NCI-H510A treated with DMSO at 0.1 percent for 48 hours (cell line): ENCODE measurements around the gene GYPC.
"Not testable (repeated sequence)": the region's sequence is repeated elsewhere in the genome, so short reads cannot be mapped to it uniquely, and the experiment has no call there.

Experiments used
- DNase-seq: peaks from one replicate; lab custom pipeline; 2025; lab: John Stamatoyannopoulos, UW

GYPC gene

DNA sequence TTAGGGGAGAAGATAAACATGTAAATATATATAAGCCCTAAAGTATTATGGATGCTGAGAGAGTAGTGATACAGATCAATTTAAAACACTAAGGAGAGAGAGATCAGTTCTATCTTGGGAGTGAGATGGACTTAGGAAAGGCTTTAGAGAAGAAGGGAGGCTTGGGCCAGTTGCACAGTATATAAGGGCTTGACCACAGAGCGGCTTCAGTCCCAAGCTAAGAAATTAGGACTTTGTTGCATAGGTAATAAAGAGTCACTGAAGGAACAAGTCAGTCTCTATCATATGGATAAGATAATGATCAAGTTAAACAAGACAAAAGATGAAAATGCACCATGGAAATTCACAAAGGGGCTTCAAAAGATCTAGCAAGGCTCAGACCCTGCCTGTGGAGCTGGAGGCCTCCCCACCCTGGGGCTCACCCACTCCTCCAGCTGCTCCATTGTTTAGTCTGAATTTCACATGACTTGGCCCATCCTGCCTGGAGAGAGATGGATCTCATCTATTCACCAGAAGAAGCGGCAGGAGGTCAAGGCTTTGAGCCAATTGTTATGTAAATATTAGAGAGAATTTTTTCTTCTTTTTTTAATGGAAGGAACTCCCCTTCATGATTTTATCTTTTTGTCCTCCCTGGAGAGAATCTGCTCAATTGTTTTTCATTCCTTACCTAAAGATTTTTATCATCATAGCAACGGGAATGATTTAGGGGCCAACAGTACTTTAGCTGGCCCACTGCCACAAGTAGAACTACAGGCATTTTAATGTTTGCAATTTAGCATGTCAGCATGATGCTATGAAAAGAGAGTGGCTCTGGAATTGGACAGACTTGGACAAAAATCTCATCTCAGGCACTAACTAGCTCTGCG is 44.0 kb downstream of the GYPC start:
- DNase-seq, result no peak

DNA sequence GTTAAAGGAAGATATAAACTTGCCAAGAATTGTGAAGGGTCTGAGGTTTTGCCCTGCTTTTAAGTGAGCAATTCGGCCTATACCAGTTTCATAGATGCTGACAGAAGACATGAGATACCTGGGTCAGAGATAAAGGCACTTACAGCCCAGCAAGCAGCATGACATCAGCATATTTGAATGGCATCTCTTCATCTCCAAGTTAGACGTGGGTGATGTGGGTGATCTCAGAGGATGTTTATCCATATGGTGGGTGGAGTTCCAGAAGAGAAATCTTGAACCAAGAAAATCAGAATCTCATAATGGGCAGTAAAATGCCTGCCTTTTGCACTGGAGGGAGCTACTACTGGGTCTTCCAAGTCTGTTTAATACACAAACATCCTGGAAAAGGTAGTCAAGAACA is 44.7 kb downstream of the GYPC start:
- DNase-seq, result no peak

DNA sequence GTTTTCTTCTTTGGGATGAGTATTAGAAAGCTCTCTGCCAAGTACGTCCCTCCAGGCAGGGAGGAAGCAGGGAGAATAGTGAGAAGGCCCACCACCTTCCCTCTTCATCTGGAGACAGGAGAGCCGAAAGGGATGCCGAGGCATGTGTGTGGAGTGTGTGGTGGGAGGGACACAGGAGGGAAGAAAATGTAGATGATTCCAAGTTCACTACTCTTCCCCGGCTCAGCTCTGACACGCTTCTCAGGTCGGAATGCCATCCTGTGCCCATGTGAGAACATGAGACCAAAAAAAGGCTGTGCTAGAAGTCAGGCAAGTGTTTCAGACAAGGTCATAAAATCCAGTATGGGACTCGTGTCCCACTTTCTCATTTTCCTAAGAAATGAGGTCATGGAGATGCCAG is 47.4 kb downstream of the GYPC start:
- no peak for DNase-seq

DNA sequence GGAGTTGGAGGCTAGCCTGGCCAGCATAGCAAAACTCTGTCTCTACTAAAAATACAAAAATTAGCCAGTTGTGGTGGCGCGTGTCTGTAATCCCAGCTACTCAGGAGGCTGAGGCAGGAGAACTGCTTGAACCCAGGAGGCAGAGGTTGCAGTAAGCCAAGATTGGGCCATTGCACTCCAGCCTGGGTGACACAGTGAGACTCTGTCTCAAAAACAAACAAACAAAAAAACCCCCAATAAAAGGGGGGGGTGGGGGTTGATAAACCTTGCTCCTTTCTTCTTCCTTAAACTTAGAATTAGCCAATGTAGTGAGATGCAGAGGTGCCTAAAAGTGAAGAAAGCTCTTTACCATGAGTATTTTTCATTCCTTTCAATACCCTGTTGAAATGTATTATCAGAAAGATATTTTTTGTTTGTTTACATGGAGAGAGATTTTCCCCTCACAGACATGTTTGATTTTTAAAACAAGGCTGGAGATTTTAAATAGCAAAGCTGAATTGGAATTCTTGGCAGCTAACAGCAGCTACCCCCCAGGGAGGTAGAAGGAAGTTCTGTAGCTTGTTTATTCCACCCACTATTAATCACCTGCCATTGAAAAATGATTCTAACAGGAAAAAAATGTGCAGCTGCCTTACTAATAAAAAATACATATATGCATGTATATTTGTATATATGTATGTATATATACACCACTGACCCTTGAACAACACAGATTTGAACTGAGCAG is 48.6 kb downstream of the GYPC start:
- no peak for DNase-seq

DNA sequence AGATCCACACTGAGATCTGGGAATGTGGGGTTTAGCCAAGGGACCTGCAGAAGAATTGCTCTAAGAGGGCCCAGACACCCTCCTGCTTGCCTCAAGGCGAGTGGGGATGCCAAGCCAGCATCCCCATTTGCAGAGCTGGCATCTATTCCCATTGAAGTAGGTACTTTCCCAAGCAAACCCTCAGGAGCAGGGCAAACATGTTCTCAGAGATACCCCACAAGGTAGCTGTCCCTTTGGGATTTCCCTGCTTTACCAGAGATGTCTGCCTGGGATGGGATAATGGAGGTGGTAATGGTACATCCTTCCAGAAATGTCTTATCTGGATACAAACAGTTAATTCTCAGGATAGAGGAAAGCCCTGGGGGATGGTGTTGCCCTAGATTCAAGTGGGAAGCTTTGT is 51.2 kb downstream of the GYPC start:
- no peak for DNase-seq

DNA sequence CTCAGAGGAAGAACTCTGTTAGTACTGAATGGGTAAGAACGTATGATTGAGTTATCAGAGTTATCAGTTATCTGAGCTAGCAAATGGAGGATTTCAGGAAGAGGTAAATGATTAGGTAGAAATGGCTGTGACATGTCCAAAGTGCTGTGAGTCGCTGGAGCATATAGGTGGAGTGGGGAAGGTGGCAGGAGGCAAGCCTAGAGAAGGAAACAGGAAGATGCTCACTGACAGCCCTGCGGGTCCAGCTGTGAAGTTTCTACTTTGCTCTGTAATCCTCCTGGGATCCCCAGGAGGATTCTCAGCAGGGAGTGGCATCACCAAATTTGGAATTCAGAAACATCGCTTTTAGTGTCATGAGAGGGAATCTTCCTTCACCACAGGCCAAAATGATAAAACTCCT is 52.0 kb downstream of the GYPC start:
- DNase-seq, result no peak

DNA sequence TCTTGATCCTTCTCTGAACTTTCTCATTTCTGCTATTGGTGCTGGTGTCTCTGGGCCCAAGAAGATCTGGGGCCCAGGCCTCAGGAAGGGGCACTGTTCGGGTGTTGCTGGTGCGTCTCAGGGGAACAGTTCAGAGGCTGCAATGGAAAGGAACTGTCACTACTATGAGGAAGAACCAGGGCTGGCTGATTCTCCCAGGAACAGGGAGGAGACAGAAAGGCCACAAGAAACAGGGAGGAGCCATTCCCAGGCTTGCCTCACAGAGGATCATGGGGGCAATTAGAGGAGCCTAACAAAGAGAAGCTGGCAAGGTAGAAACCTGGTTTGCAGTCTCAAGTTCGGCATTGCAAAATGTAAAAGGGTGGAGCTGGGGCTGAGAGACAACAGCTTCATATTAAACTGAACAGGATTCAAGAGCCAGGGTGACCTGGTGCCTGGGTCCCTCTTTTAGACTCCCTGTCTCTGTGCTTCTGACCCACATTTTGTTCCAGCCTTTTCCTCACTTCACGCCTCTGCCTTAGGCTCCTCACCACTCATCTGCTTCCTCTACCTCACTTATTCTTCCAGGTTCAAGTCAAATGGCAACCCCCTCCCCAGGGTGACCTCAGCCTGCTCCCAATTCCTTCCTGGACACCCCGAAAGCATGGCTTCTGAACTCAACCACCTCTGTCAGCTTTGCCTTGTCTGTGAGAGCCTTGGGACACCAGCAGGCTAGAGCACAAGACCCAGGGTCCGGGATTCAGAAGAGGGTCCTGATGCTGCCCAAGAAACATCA is 58.4 kb downstream of the GYPC start:
- DNase-seq, result no peak

DNA sequence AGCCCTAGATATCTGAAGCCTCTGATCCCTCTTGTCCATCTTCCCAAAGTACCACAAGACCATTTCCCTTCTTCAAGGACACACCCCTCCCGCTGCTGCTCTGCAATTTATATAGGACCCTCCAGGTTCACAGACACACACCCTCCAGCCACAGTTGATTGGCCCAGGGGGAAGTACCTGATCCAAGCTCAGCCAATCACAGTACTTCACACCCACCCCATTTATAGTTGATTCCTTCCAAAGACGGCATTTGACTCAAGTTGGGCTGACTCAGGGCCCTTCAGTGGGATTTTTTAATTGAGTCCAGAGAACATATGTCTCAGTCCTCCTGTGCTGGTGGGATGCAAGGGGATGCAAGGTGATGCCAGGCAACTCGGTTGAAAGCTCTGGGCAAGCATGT is 59.2 kb downstream of the GYPC start:
- DNase-seq, result no peak

DNA sequence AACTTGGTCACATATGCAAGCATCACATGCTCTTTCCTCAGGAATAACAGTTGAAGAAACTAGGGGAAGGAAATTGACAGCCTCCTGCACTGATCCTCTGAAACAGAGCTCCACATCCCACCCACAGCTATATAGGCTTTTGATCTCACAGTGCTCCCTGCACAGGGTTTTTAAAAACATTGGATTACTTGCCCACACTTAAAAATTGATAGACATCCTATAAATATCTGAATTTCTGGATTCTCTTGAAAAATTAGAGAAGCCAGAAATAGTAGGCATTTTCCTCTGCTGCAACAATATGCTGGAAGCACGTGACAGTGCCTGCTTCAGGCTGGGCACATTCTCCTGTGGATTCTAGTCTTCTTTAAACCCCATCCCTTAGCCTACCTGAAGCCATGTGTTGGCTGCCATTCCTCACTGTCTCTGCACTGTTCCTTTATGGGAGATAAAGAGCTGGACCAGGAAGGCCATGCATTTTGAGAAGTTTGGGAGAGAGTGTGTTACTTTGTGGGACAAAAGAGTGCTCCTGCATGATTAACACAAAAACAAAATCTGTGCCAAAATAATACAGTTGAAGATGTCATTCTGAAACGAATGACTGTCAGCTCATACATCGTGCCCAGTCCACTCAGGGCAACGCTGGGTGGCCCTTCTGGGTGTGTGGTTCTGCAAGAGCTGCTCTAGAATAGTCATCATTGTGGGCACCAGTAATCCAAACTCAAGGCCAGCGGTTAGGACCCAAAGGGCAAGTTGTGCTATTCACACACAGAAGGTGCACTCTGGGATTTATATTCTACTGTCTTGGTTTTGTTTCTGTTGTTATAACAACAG is 59.8 kb downstream of the GYPC start:
- DNase-seq, result no peak

DNA sequence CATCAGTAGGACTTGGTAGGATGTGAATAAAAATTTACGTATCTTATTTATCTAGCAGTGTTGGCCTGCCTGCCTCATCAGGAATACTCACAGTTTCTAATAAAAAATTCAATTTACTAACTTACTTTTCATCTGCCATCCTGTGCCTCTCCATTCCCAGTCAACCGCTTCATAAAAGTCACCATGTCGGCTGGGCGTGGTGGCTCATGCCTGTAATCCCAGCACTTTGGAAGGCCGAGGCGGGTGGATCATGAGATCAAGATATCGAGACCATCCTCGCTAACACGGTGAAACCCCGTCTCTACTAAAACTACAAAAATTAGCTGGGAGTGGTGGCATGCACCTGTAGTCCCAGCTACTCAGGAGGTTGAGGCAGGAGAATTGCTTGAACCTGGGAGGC is 61.3 kb downstream of the GYPC start:
- not testable (repeated sequence) for DNase-seq

DNA sequence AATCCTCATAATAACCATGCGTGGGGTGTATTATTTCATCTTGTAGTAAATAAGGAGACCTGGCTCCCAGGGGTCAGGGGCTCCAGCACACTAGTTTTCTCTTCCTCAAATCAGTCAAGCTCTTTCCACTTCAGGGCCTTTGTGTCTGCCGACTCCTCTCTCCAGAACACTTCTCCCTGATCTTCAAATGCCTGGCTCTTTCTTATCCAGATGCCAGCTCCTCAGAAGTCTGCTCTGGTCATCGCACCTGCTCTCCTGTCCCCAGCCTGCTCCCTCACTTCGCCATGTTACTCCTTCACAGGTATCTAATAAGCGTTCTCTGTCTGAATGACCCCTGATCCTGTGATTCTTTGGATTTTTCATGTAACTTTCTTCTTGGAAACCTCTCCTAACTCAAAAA is 62.0 kb downstream of the GYPC start:
- no peak for DNase-seq

DNA sequence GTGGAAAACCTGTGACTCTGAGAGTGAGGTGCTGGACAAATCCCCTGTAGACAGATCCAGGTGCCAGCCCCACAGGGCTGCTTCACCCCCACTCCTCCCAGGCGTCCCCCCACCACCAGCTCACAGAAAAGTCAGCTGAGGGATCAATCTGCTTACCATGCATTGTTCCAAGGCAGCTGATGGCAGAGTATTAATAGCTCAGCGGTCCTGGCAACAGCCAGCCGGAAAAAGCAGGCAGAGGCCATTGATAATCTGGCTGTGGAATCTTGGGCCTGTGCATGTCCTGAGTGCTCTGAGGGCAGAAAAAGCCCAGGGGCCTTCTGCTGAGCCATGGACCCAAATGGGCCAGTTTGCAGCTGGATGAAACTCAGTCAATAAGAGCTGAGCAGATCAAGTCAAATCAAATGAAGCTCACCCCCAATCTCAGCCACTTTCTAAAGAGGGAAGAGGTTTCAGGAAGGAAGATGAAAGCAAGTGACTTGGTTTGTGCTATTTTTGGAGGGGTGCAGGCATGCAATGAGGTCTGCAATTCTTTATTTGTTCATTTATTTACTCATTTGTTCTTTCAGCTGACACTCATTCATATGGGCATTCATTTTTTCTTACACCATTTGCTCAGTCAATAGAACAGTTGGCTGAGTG is 63.4 kb downstream of the GYPC start:
- no peak for DNase-seq

DNA sequence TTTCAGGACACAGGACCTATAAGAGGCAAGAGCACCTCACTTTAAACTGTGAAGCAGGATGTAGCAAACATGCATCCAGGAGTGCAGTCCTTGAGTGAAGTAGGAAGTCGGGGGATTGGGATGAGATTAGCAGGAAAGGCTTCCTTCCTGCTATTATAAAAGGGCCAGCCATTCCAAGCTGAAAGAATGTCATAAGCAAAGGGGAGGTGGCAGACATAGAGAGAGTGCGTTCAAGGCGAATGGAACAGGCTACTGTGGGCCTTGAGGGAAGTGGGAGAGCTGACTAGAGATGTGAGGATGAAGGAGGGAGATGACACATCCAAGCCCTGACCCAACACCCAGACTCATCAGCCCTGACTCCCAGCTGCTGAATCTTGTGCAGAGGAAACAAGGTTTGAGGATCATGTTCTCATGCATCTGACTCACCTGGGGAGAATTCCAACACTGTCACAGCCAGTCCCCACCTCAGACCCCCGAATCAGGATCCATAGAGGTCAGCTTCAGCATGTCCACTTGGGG is 63.9 kb downstream of the GYPC start:
- no peak for DNase-seq

DNA sequence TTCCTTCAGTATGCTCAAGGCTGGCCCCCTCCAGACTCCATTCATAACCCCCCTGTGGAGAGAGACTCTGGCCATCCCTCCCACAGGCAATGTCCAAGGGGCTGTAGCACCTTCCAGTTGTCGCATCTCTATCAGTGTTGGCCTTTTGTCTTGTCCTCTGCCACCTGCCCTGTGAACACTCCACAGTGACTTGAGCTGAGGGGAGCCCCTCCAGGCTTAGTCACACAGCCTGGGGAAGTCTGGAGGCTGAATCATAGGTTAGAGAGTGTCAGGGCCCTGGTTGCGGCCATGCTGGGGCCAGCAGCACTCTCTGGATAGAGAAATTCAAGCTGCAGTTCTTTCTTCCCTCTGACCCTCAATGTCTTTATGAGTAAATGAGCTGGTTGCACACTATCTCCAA is 64.7 kb downstream of the GYPC start:
- DNase-seq, result no peak

DNA sequence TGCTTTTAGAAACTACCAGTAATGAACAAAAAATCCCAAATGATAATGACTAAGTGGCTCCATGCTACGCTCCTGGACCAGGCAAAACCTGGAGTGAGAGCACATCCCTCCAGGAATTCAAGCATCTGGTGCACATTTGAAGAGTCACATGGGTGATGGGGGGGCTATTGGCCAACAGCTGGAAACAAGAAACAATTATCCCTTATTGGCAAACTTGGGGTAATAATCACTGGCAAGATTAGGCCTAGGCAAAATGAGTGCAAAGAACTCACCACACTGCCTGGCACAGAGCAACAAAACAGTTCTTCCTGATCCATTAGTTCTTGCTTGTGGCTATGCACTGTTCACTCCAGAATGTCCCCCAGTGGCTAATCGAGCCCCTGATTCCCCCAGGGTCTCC is 66.1 kb downstream of the GYPC start:
- DNase-seq, result no peak

DNA sequence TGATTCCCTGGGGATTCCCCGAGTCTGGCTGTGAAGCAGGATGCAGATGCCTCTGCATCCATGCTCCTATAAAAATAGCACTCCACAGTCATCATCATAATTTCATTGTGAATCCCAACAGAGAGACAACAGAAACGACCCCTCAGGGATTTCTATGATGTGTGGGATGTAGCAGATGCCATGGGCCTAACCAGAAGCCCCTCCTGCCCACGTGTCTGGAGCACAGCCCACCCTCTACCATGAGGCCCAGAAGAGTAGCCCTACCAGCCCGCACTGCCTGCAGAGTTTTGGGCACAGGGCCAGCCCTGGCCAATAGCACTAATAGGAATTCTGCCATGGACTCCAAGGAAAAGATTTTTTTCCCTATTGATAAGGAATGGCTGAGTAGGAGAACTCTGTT is 66.6 kb downstream of the GYPC start:
- no peak for DNase-seq

DNA sequence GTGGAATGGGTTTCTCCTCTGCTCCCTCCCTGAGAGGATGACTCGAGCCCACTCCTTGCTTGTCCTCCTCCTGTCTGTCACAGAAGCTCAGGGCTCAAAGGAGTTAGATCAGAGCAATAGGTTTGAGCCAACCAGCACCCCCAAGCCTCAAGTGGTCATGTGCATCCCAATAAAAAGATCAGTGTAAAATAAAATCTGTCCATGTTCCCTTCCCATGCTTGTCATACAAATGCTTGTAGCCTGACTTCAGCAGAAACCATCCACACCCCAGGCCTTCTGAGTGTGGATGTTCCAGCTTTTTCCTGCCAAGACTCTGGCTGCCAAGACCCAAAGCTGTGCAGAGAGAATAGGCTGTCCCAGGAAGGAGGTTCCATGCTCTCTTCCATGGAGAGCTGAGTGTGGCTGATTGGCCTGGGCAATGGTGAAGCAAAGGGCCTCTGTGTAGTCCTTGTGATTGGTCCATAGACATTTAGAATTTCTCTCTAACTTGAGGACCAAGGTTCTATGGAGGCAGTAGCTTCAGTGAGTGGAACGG is 67.4 kb downstream of the GYPC start:
- DNase-seq, result no peak

DNA sequence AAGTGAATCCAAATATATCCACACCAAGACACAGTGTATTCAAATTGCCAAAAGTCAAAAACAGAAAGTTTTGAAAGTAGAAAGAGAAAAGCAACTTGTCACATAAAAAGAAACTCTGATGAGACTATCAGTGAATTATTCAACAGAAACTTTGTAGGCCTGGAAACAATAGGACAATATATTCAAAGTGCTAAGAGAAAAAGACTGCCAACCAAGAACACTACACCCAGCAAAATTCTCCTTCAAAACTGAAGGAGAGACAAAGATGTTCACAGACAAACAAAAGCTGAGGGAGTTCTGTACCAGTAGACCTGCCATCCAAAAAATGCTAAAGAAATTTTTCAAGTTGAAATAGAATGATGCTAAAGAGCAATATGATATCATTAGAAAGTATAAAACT is 69.6 kb downstream of the GYPC start:
- DNase-seq, result no peak

DNA sequence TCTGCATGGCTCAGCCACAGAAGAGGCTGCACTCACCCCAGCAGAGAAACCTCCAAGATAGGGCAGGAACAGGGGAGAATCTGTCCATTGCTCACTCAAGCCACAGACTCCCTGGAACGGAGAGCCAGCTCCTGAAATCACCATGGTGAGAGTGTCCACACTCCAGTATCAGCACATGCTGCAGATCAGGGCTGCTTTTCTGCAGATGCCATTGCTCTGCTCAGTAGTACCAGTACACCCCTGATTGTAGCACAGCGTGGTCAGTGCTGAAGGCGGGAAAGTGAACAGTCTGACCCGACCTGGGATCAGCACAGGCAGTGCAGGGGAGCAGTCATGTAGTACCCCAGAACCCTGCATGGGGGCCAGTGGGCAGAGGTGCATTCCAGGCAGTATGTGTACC is 73.9 kb downstream of the GYPC start:
- no peak for DNase-seq

DNA sequence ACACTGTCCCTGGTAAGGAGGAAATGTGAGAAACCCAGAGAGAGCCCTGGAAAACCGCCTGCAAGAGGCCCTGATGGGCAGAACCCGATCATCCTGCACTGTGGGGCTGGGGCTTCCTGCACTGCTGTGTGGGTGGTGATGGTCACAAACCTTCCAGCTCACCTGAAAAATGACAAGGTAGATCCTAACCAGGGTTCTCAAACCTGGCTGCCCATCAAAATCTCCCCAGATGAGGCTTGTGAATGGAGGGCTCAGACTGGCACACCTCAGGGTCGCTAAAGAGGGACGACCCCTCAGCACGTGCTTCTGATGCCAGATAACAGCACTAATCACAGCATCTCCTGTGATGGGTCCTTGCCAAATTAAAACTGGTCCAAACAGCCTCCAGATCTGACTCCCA is 74.7 kb downstream of the GYPC start:
- no peak for DNase-seq

DNA sequence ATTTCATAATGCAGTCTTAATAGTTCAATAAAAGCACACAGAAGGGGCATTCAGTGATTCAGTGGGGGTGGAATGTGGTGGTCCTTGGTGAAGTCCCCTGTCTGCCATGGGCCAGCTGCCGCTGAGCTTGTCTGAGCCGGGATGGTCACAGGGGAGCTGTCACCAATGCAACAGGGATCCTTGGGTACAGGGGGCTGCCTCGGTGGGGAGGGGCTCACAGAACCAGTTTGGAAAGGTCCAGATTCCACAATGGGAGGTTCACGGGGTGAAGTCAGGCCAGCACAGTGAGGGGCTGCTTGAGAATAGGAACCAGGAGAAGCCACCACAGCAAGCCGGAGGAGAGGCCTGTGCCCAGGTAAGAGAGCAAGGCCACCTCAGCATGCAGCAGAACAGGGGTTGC is 75.4 kb downstream of the GYPC start:
- no peak for DNase-seq
